LNCaP clone FGC (cell line): Measurements from ENCODE around the gene ITPR2.
"Not testable (repeated sequence)": the region's sequence is repeated elsewhere in the genome, so short reads cannot be mapped to it uniquely, and the experiment has no call there.

Source experiments
- DNase-seq: peaks from one replicate; pipeline ENCODE4 v3.0.0-alpha.2; 2011; ENCODE audit warnings: low read depth
- H3K4me3 ChIP-seq: 2 replicates; pipeline ENCODE4 v1.5.1; 2011; ENCODE audit warnings: mild to moderate bottlenecking, low read depth, low read length, control low read depth
- CTCF ChIP-seq: IDR thresholded peaks from 2 replicates; pipeline ENCODE4 v1.5.1; 2012; ENCODE audit warnings: mild to moderate bottlenecking; ENCODE audit not compliant: control insufficient read depth, insufficient read depth; ENCODE audit errors: extremely low read depth

ITPR2 gene

GRCh38 chr12:26730481-26731350, 102.3 kb downstream of the ITPR2 start:
- TF ChIP-seq CTCF = no peak
- DNase-seq = no peak
- H3K4me3 ChIP-seq = no peak overlapping the region

GRCh38 chr12:26729137-26729671, 103.8 kb downstream of the ITPR2 start:
- not testable (repeated sequence) for DNase-seq, H3K4me3 ChIP-seq

- no peak for TF ChIP-seq CTCF
- no peak for DNase-seq
- H3K4me3 ChIP-seq = no peak overlapping the region
These were observed 104.6 kb downstream of the ITPR2 start for GRCh38 chr12:26728205-26729050.

- no peak for DNase-seq
- no peak overlapping the region for H3K4me3 ChIP-seq
- no peak for TF ChIP-seq CTCF
These were observed 105.4 kb downstream of the ITPR2 start for GRCh38 chr12:26727482-26728204.

- no peak for DNase-seq
These were observed 106.0 kb downstream of the ITPR2 start for GRCh38 chr12:26726956-26727355.

GRCh38 chr12:26725276-26725916, 107.6 kb downstream of the ITPR2 start:
- no peak for DNase-seq

More at GRCh38 chr12:26726956-26727355, 106.0 kb downstream of the ITPR2 start:
- TF ChIP-seq CTCF = no peak
- no peak overlapping the region for H3K4me3 ChIP-seq

More at GRCh38 chr12:26725276-26725916, 107.6 kb downstream of the ITPR2 start:
- H3K4me3 ChIP-seq = no peak overlapping the region
- TF ChIP-seq CTCF = no peak
